ENCODE measurements around the gene EPM2AIP1. TPM values are rescaled to one million over a fixed set of nuclear protein-coding genes. Genes with fewer than 3 reads are reported as not detected.
"Not testable (repeated sequence)": the region's sequence is repeated elsewhere in the genome, so short reads cannot be mapped to it uniquely, and the experiment has no call there.

Gene EPM2AIP1
- total RNA-seq, 1 donor from 2014 or later, result 21.8 TPM

- intact Hi-C loops (cut with micrococcal nuclease), result loop anchor here (1.0 to 10.0 kb wide), 11 partner anchors 35 to 1171 kb away; partner anchors contain the start of genes ACAA1 and OXSR1
Measured at GRCh38 chr3:36993326-36994283, 674 bp upstream of the EPM2AIP1 start, which contains the start of gene MLH1. MLH1 (plus strand) TSS chr3:36993518; CDS start chr3:36993548, 30 bp downstream.

- intact Hi-C loops (cut with micrococcal nuclease), result loop anchor here (2.0 to 10.0 kb wide), 4 partner anchors 21 to 1173 kb away; partner anchors contain the start of genes ACAA1 and OXSR1
Measured at GRCh38 chr3:36991923-36992805, 767 bp downstream of the EPM2AIP1 start.

GRCh38 chr3:36991147-36991546 is 1.8 kb downstream of the EPM2AIP1 start:
- intact Hi-C loops (cut with micrococcal nuclease), result loop anchor here (2.0 to 10.0 kb wide), 3 partner anchors 20 to 1174 kb away; partner anchors contain the start of gene OXSR1

- intact Hi-C loops (cut with micrococcal nuclease), result no loop called here
Measured at GRCh38 chr3:36989568-36989967, 3.4 kb downstream of the EPM2AIP1 start.

GRCh38 chr3:36989005-36989404 is 3.9 kb downstream of the EPM2AIP1 start:
- intact Hi-C loops (cut with micrococcal nuclease), result no loop called here

GRCh38 chr3:36988356-36988755 is 4.6 kb downstream of the EPM2AIP1 start:
- intact Hi-C loops (cut with micrococcal nuclease), result no loop called here

GRCh38 chr3:36981006-36981405 is 11.9 kb downstream of the EPM2AIP1 start:
- intact Hi-C loops (cut with micrococcal nuclease), result no loop called here

- intact Hi-C loops (cut with micrococcal nuclease), result no loop called here
Measured at GRCh38 chr3:36973139-36973538, 19.8 kb downstream of the EPM2AIP1 start.

- intact Hi-C loops (cut with micrococcal nuclease), result no loop called here
Measured at GRCh38 chr3:36972163-36972562, 20.8 kb downstream of the EPM2AIP1 start.

GRCh38 chr3:36969540-36970432 is 23.1 kb downstream of the EPM2AIP1 start:
- intact Hi-C loops (cut with micrococcal nuclease), result loop anchor here (2.0 kb wide), 1 partner anchor 21 kb away; no protein-coding TSS in a partner anchor

- intact Hi-C loops (cut with micrococcal nuclease), result no loop called here
Measured at GRCh38 chr3:36969085-36969484, 23.8 kb downstream of the EPM2AIP1 start.

- intact Hi-C loops (cut with micrococcal nuclease), result no loop called here
Measured at GRCh38 chr3:36965440-36965839, 27.5 kb downstream of the EPM2AIP1 start.

- intact Hi-C loops (cut with micrococcal nuclease), result no loop called here
Measured at GRCh38 chr3:36964817-36965216, 28.1 kb downstream of the EPM2AIP1 start.

- intact Hi-C loops (cut with micrococcal nuclease), result no loop called here
Measured at GRCh38 chr3:36964331-36964730, 28.6 kb downstream of the EPM2AIP1 start.

- intact Hi-C loops (cut with micrococcal nuclease), result not testable (repeated sequence)
Measured at GRCh38 chr3:36963008-36963407, 29.9 kb downstream of the EPM2AIP1 start.

- intact Hi-C loops (cut with micrococcal nuclease), result no loop called here
Measured at GRCh38 chr3:36960502-36960901, 32.4 kb downstream of the EPM2AIP1 start.

- intact Hi-C loops (cut with micrococcal nuclease), result loop anchor here (5.0 kb wide), 1 partner anchor 993 kb away; no protein-coding TSS in a partner anchor
Measured at GRCh38 chr3:36959821-36960220, 33.1 kb downstream of the EPM2AIP1 start.

- intact Hi-C loops (cut with micrococcal nuclease), result loop anchor here (1.0 to 5.0 kb wide), 12 partner anchors 14 to 991 kb away; partner anchors contain the start of genes EPM2AIP1 and MLH1
Measured at GRCh38 chr3:36957862-36958686, 34.9 kb downstream of the EPM2AIP1 start.

- intact Hi-C loops (cut with micrococcal nuclease), result loop anchor here (5.0 kb wide), 1 partner anchor 990 kb away; no protein-coding TSS in a partner anchor
Measured at GRCh38 chr3:36957063-36957462, 35.9 kb downstream of the EPM2AIP1 start.
